RPMI8226 (cell line): ENCODE data around the gene AGPAT2.
A peak's percentile ranks its signal among the peaks of the same experiment; 100 is the strongest.

Experiments used
- DNase-seq: peaks from one replicate; pipeline ENCODE4 v3.0.0-alpha.2; 2015

AGPAT2 gene

GRCh38 chr9:136700959-136701667 lies 13.9 kb upstream of the AGPAT2 start:
- DNase-seq: peak; percentile 79

GRCh38 chr9:136700304-136700703 lies 13.0 kb upstream of the AGPAT2 start:
- no peak for DNase-seq

GRCh38 chr9:136698635-136699246 lies 11.5 kb upstream of the AGPAT2 start:
- no peak for DNase-seq

- no peak for DNase-seq
Measured at GRCh38 chr9:136697821-136698526, 10.7 kb upstream of the AGPAT2 start.

- no peak for DNase-seq
Measured at GRCh38 chr9:136697146-136697820, 10.0 kb upstream of the AGPAT2 start.

- no peak for DNase-seq
Measured at GRCh38 chr9:136696502-136696901, 9.2 kb upstream of the AGPAT2 start.

GRCh38 chr9:136695955-136696354 lies 8.7 kb upstream of the AGPAT2 start:
- peak; percentile 90 for DNase-seq

GRCh38 chr9:136695435-136695895 lies 8.2 kb upstream of the AGPAT2 start:
- peak; percentile 99 for DNase-seq

GRCh38 chr9:136694872-136695247 lies 7.6 kb upstream of the AGPAT2 start:
- no peak for DNase-seq

- peak; percentile 78 for DNase-seq
Measured at GRCh38 chr9:136694163-136694871, 7.1 kb upstream of the AGPAT2 start.

- peak; percentile 94 for DNase-seq
Measured at GRCh38 chr9:136693490-136694162, 6.4 kb upstream of the AGPAT2 start.

- no peak for DNase-seq
Measured at GRCh38 chr9:136693135-136693489, 5.9 kb upstream of the AGPAT2 start.

- DNase-seq: no peak
Measured at GRCh38 chr9:136692185-136693134, 5.2 kb upstream of the AGPAT2 start.

GRCh38 chr9:136691316-136692184 lies 4.3 kb upstream of the AGPAT2 start:
- DNase-seq: peak; percentile 97

- peak; percentile 96 for DNase-seq
Measured at GRCh38 chr9:136690806-136691261, 3.6 kb upstream of the AGPAT2 start.

- DNase-seq: peak; percentile 61
Measured at GRCh38 chr9:136690104-136690805, 3.0 kb upstream of the AGPAT2 start.

- DNase-seq: no peak
Measured at GRCh38 chr9:136689108-136689460, 1.8 kb upstream of the AGPAT2 start.

- DNase-seq: no peak
Measured at GRCh38 chr9:136688274-136689107, 1.2 kb upstream of the AGPAT2 start.
